PC-9 (cell line): Measurements from ENCODE around the gene TNIP2. TPM values are rescaled to one million over a fixed set of nuclear protein-coding genes. Genes with fewer than 3 reads are reported as not detected.
"Not testable (repeated sequence)": the region's sequence is repeated elsewhere in the genome, so short reads cannot be mapped to it uniquely, and the experiment has no call there.

ENCODE experiments used
- BruUV-seq: library from RNA; stranded (reverse); fragments of 400-500 nt; replicated peaks from 2 replicates; lab custom pipeline; 2021; lab: Mats Ljungman, UMichigan
- CTCF ChIA-PET: fragments of 300-600 bp; sonication (Branson Sonifier 250); formaldehyde crosslinking; loops from one replicate; lab custom pipeline; 2022; ENCODE audit warnings: antibody characterized with exemption; lab: Charles Lee
- POLR2A ChIA-PET: fragments of 300-600 bp; sonication (Branson Sonifier 250); formaldehyde crosslinking; loops from one replicate; lab custom pipeline; 2022; ENCODE audit warnings: antibody characterized with exemption; ENCODE audit not compliant: unreplicated experiment; lab: Charles Lee
- DNase-seq, 2 experiments: peaks; one replicate each; pipeline versions ENCODE4 v3.0.0 to v3.0.0-alpha.2; 2015 to 2022; ENCODE audit warnings: mixed read lengths in 1 of 2
- H2AFZ ChIP-seq: fragments of 200-600 bp; sonication (generic); 2 replicates; pipeline ENCODE4 v1.8.1; 2017; ENCODE audit warnings: antibody characterized with exemption
- H3F3A ChIP-seq: fragments of 200-600 bp; sonication (generic); 2 replicates; pipeline ENCODE4 v1.8.1; 2017; ENCODE audit warnings: antibody characterized with exemption, mild to moderate bottlenecking, low read depth; ENCODE audit not compliant: insufficient read depth
- H3K27ac ChIP-seq: fragments of 200-600 bp; sonication (generic); 2 replicates; pipeline ENCODE4 v1.6.1; 2016; ENCODE audit warnings: mixed run types
- H3K27me3 ChIP-seq: fragments of 200-600 bp; sonication (generic); 2 replicates; pipeline ENCODE4 v1.6.1; 2016; ENCODE audit warnings: low read depth, mixed run types; ENCODE audit not compliant: insufficient read depth
- H3K36me3 ChIP-seq: fragments of 200-600 bp; sonication (generic); 2 replicates; pipeline ENCODE4 v1.6.1; 2016; ENCODE audit warnings: low read depth, mixed run types
- H3K4me1 ChIP-seq: fragments of 200-600 bp; sonication (generic); replicated peaks from 2 replicates; pipeline ENCODE4 v1.6.1; 2016; ENCODE audit warnings: mixed run types; ENCODE audit not compliant: insufficient read depth
- H3K4me2 ChIP-seq: fragments of 200-600 bp; sonication (generic); 2 replicates; pipeline ENCODE4 v1.6.1; 2017; ENCODE audit warnings: mixed run types
- H3K4me3 ChIP-seq: fragments of 200-600 bp; sonication (generic); 2 replicates; pipeline ENCODE4 v1.6.1; 2016; ENCODE audit warnings: mixed run types
- H3K79me2 ChIP-seq: fragments of 200-600 bp; sonication (generic); 2 replicates; pipeline ENCODE4 v1.6.1; 2017; ENCODE audit warnings: low read depth, mixed run types
- H3K9me2 ChIP-seq: fragments of 200-600 bp; sonication (generic); 2 replicates; pipeline ENCODE4 v1.8.1; 2017; ENCODE audit warnings: mild to moderate bottlenecking; ENCODE audit not compliant: insufficient read depth
- H3K9me3 ChIP-seq: fragments of 200-600 bp; sonication (generic); 2 replicates; pipeline ENCODE4 v1.8.1; 2016; ENCODE audit warnings: low read depth; ENCODE audit not compliant: insufficient read depth
- H4K20me1 ChIP-seq: fragments of 200-600 bp; sonication (generic); 2 replicates; pipeline ENCODE4 v1.8.1; 2017; ENCODE audit not compliant: insufficient read depth
- CTCF ChIP-seq: fragments of 200-600 bp; sonication (generic); conservative IDR thresholded peaks from 2 replicates; pipeline ENCODE4 v1.6.1; 2017; ENCODE audit warnings: mixed run types, antibody characterized with exemption, mild to moderate bottlenecking, moderate library complexity
- EZH2 ChIP-seq: fragments of 200-600 bp; sonication (generic); IDR thresholded peaks from 2 replicates; pipeline ENCODE4 v1.8.0; 2017; ENCODE audit warnings: antibody characterized with exemption, low read depth
- intact Hi-C: fragments of 100-400 bp; cut with micrococcal nuclease; formaldehyde crosslinking; loops from one replicate; pipeline ENCODE4 v1.10.0; 2022; ENCODE audit not compliant: unreplicated experiment
- total RNA-seq: library from RNA; stranded (reverse); gene quantifications from 2 replicates; pipeline ENCODE4 v1.2.3, GENCODE V29; 2021

TNIP2 gene
- total RNA-seq, 1 experiment from 2014 or later, result 37.1 TPM

GRCh38 chr4:2763511-2763967, 7.4 kb upstream of the TNIP2 start:
- no TSS peak for BruUV-seq
- H3K4me2 ChIP-seq, result peak overlapping the region; percentile 67; the same call in 1 of the 2 replicates
- CTCF ChIA-PET, result no interaction called here

GRCh38 chr4:2762486-2763370, 6.6 kb upstream of the TNIP2 start:
- H3K4me3 ChIP-seq, POLR2A ChIA-PET, H4K20me1 ChIP-seq, H3K36me3 ChIP-seq, H3K4me2 ChIP-seq, DNase-seq, H3K27me3 ChIP-seq, H3F3A ChIP-seq, H3K9me3 ChIP-seq, H3K9me2 ChIP-seq, H2AFZ ChIP-seq, H3K27ac ChIP-seq, H3K79me2 ChIP-seq, CTCF ChIA-PET, H3K4me1 ChIP-seq, BruUV-seq: not testable (repeated sequence)
- intact Hi-C loops, result loop anchor here (5.0 kb wide), 2 partner anchors 80 to 275 kb away; partner anchors contain the start of gene ADD1

More at GRCh38 chr4:2763511-2763967, 7.4 kb upstream of the TNIP2 start:
- H2AFZ ChIP-seq, result no peak overlapping the region
- no peaks in the 10 kb centered on the region for H3K79me2 ChIP-seq
- intact Hi-C loops, result loop anchor here (5.0 kb wide), 2 partner anchors 79 to 274 kb away; partner anchors contain the start of gene ADD1
- H3K36me3 ChIP-seq, result no peaks in the 10 kb centered on the region
- TF ChIP-seq EZH2 (no peak), CTCF (no peak)
- no peaks in the 10 kb centered on the region for H3F3A ChIP-seq
- H3K9me3 ChIP-seq, result no peaks in the 10 kb centered on the region
- H4K20me1 ChIP-seq, result no peaks in the 10 kb centered on the region
- no peak overlapping the region; the same call in 1 of the 2 replicates for H3K4me3 ChIP-seq
- H3K27ac ChIP-seq, result no peak overlapping the region
- no peak for DNase-seq
- H3K9me2 ChIP-seq, result no peaks in the 10 kb centered on the region
- H3K27me3 ChIP-seq, result no peaks in the 10 kb centered on the region
- POLR2A ChIA-PET, result interaction anchor here (0.6 kb wide), 1 partner anchor 493 kb away, joined by 3 read pairs; no protein-coding TSS in a partner anchor
- no peaks in the 10 kb centered on the region for H3K4me1 ChIP-seq

GRCh38 chr4:2762048-2762447, 5.9 kb upstream of the TNIP2 start:
- no peak for DNase-seq
- Histone ChIP-seq H4K20me1 (no peaks in the 10 kb centered on the region), H3K79me2 (no peaks in the 10 kb centered on the region), H3K4me3 (no peak overlapping the region), H2AFZ (no peak overlapping the region), H3K27ac (no peak overlapping the region), H3K4me2 (no peak overlapping the region), H3F3A (no peaks in the 10 kb centered on the region), H3K4me1 (no peaks in the 10 kb centered on the region), H3K36me3 (no peaks in the 10 kb centered on the region), H3K27me3 (no peaks in the 10 kb centered on the region), H3K9me2 (no peaks in the 10 kb centered on the region), H3K9me3 (no peaks in the 10 kb centered on the region)
- ChIA-PET CTCF (no interaction called here), POLR2A (no interaction called here)
- BruUV-seq, result no TSS peak
- intact Hi-C loops, result loop anchor here (5.0 kb wide), 2 partner anchors 80 to 275 kb away; partner anchors contain the start of gene ADD1
- TF ChIP-seq EZH2 (no peak), CTCF (no peak)
